ENCODE data around the gene AOPEP. TPM values are rescaled to one million over a fixed set of nuclear protein-coding genes. Genes with fewer than 3 reads are reported as not detected.

Gene AOPEP
- total and polyA plus RNA-seq, 4 donors, result 29.0 to 121 (median 60.0) TPM

GRCh38 chr9:95022657-95023056, 296.2 kb downstream of the AOPEP start:
- no peak for ATAC-seq (ENCODE audit: insufficient read depth, low FRiP score)
- peaks cover 19 to 65% (median 47%) of the 10 kb centered on the region in 5 donors for H3K4me1 ChIP-seq (ENCODE audit: control insufficient read depth in 5 of 5, insufficient read depth in 5 of 5, low read length in 5 of 5)
- whole genome bisulfite sequencing, 2 donors, result 94 to 96% methylated on average over 5 of the region's 5 CpGs
- DNase-seq, result no peak
- no peaks in the 10 kb centered on the region for H3K27me3 ChIP-seq (ENCODE audit: control insufficient read depth in 3 of 3, insufficient read depth in 3 of 3, low read length in 2 of 3)
- peaks cover 12 to 25% (median 13%) of the 10 kb centered on the region in 4 donors for H3K36me3 ChIP-seq (ENCODE audit: control insufficient read depth in 4 of 4, insufficient read depth in 4 of 4, low read length in 4 of 4)
- peak overlapping the region; percentile 27 to 77 for H3K27ac ChIP-seq (ENCODE audit: low read depth in 1 of 2, low read length in 1 of 2)
- no peak overlapping the region for H3K9ac ChIP-seq (ENCODE audit: insufficient read depth in 1 of 2, low read length in 2 of 2)
- no peak for TF ChIP-seq CTCF (IDR thresholded peaks at IDR 0.05; ENCODE audit: control extremely low read depth, extremely low read depth)
- H3K9me3 ChIP-seq (ENCODE audit: control insufficient read depth in 4 of 4, insufficient read depth in 3 of 4, low read length in 3 of 4), result no peaks in the 10 kb centered on the region
- no peak overlapping the region for H3K4me3 ChIP-seq

- peaks cover 19 to 58% (median 40%) of the 10 kb centered on the region in 5 donors for H3K4me1 ChIP-seq (ENCODE audit: control insufficient read depth in 5 of 5, insufficient read depth in 5 of 5, low read length in 5 of 5)
- no peak for ATAC-seq (ENCODE audit: insufficient read depth, low FRiP score)
- H3K27me3 ChIP-seq (ENCODE audit: control insufficient read depth in 3 of 3, insufficient read depth in 3 of 3, low read length in 2 of 3), result no peaks in the 10 kb centered on the region
- peak overlapping the region; percentile 27 to 77 for H3K27ac ChIP-seq (ENCODE audit: low read depth in 1 of 2, low read length in 1 of 2)
- TF ChIP-seq CTCF (IDR thresholded peaks at IDR 0.05; ENCODE audit: control extremely low read depth, extremely low read depth), result no peak
- no peak overlapping the region for H3K4me3 ChIP-seq
- peaks cover 11 to 26% (median 13%) of the 10 kb centered on the region in 4 donors for H3K36me3 ChIP-seq (ENCODE audit: control insufficient read depth in 4 of 4, insufficient read depth in 4 of 4, low read length in 4 of 4)
- H3K9ac ChIP-seq (ENCODE audit: insufficient read depth in 1 of 2, low read length in 2 of 2), result no peak overlapping the region
- H3K9me3 ChIP-seq (ENCODE audit: control insufficient read depth in 4 of 4, insufficient read depth in 3 of 4, low read length in 3 of 4), result no peaks in the 10 kb centered on the region
- peak in 1 of 3 donors; percentile 52 for DNase-seq
- 54 to 72% methylated on average over 9 of the region's 9 CpGs for whole genome bisulfite sequencing, 2 donors
Measured at GRCh38 chr9:95023217-95024003, 296.9 kb downstream of the AOPEP start.

GRCh38 chr9:95024097-95024671, 297.7 kb downstream of the AOPEP start:
- Histone ChIP-seq H3K4me3 (no peak overlapping the region), H3K36me3 (ENCODE audit: control insufficient read depth in 4 of 4, insufficient read depth in 4 of 4, low read length in 4 of 4) (peaks cover 11 to 26% (median 14%) of the 10 kb centered on the region in 4 donors), H3K9me3 (ENCODE audit: control insufficient read depth in 4 of 4, insufficient read depth in 3 of 4, low read length in 3 of 4) (no peaks in the 10 kb centered on the region), H3K27me3 (ENCODE audit: control insufficient read depth in 3 of 3, insufficient read depth in 3 of 3, low read length in 2 of 3) (no peaks in the 10 kb centered on the region), H3K4me1 (ENCODE audit: control insufficient read depth in 5 of 5, insufficient read depth in 5 of 5, low read length in 5 of 5) (peaks cover 20 to 57% (median 32%) of the 10 kb centered on the region in 5 donors), H3K27ac (ENCODE audit: low read depth in 1 of 2, low read length in 1 of 2) (peak overlapping the region; percentile 77 to 93), H3K9ac (ENCODE audit: insufficient read depth in 1 of 2, low read length in 2 of 2) (no peak overlapping the region)
- TF ChIP-seq CTCF (IDR thresholded peaks at IDR 0.05; ENCODE audit: control extremely low read depth, extremely low read depth), result no peak
- ATAC-seq (ENCODE audit: insufficient read depth, low FRiP score), result no peak
- peak in 1 of 3 donors; percentile 28 for DNase-seq
- WGBS, 2 donors, result 54 to 75% methylated on average over 12 of the region's 12 CpGs
